ENCODE results near the gene HPSE2.

DNA sequence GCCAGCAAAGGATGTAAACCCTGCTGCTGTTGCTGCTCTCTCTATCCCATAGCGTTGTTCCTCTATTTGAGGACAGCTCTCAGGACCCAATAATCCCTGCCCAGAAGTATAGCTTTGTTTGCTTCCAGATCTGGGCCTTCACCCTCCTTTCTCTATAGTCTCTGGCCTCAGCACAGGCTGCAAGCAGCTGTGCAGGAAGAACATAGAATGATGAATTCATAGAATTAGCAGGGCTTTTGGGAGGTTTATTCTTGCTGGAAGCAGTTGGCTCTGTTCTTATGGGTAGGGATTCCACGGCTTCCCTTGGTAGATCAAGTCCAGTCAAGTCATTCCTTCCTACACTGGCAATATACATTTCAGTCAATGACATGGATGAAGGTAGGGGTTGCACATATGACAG lies 354.7 kb downstream of the HPSE2 start:
- TF ChIP-seq, protein P1, sequence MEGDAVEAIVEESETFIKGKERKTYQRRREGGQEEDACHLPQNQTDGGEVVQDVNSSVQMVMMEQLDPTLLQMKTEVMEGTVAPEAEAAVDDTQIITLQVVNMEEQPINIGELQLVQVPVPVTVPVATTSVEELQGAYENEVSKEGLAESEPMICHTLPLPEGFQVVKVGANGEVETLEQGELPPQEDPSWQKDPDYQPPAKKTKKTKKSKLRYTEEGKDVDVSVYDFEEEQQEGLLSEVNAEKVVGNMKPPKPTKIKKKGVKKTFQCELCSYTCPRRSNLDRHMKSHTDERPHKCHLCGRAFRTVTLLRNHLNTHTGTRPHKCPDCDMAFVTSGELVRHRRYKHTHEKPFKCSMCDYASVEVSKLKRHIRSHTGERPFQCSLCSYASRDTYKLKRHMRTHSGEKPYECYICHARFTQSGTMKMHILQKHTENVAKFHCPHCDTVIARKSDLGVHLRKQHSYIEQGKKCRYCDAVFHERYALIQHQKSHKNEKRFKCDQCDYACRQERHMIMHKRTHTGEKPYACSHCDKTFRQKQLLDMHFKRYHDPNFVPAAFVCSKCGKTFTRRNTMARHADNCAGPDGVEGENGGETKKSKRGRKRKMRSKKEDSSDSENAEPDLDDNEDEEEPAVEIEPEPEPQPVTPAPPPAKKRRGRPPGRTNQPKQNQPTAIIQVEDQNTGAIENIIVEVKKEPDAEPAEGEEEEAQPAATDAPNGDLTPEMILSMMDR (IDR thresholded peaks at IDR 0.05; ENCODE audit: control extremely low read depth in 1 of 3, insufficient read depth in 1 of 3, low read depth in 1 of 3, low read length in 3 of 3) = no peak
- TF ChIP-seq GTF2F1 (IDR thresholded peaks at IDR 0.05; ENCODE audit: borderline replicate concordance, low read depth, low read length) (no peak), EZH2 (IDR thresholded peaks at IDR 0.05; ENCODE audit: low read depth, low read length, severe bottlenecking) (no peak), CBX5 (IDR thresholded peaks at IDR 0.05; ENCODE audit: low read depth, low read length) (no peak), KDM5A (IDR thresholded peaks at IDR 0.05; ENCODE audit: low read length) (no peak), ZNF274 (IDR thresholded peaks at IDR 0.05; ENCODE audit: borderline replicate concordance, extremely low read depth, low read length) (no peak), BCL11A (IDR thresholded peaks at IDR 0.05; ENCODE audit: low read depth in 2 of 2, low read length in 2 of 2) (no peak), POLR2A (IDR thresholded peaks at IDR 0.05; ENCODE audit: control extremely low read depth in 1 of 2, low read depth in 2 of 2, low read length in 2 of 2) (no peak)

All from H1 (cell line).